Fibroblast of the aortic adventitia (primary cell): ENCODE results near the gene CANT1. TPM values are rescaled to one million over a fixed set of nuclear protein-coding genes. Genes with fewer than 3 reads are reported as not detected.

ENCODE experiments used
- DNase-seq: peaks from one replicate; pipeline ENCODE4 v3.0.0-alpha.2; 2010; ENCODE audit warnings: low read depth
- H3K4me3 ChIP-seq: 2 replicates; pipeline ENCODE4 v1.5.1; 2011; ENCODE audit warnings: low read depth, mild to moderate bottlenecking, control low read depth, low read length, moderate library complexity
- total RNA-seq: library from RNA; depleted of rRNA; stranded (reverse); fragments of >200 nt; gene quantifications from 2 replicates; pipeline ENCODE4 v1.2.3, GENCODE V29; 2012; ENCODE audit warnings: low replicate concordance
- TF ChIP-seq, protein P1 (sequence below): IDR thresholded peaks from 2 replicates; pipeline ENCODE4 v1.5.1; 2011; ENCODE audit warnings: mild to moderate bottlenecking, low read length, control low read depth, inconsistent platforms; ENCODE audit not compliant: insufficient read depth

Gene CANT1
- total RNA-seq, 1 donor: 53.0 TPM

DNA sequence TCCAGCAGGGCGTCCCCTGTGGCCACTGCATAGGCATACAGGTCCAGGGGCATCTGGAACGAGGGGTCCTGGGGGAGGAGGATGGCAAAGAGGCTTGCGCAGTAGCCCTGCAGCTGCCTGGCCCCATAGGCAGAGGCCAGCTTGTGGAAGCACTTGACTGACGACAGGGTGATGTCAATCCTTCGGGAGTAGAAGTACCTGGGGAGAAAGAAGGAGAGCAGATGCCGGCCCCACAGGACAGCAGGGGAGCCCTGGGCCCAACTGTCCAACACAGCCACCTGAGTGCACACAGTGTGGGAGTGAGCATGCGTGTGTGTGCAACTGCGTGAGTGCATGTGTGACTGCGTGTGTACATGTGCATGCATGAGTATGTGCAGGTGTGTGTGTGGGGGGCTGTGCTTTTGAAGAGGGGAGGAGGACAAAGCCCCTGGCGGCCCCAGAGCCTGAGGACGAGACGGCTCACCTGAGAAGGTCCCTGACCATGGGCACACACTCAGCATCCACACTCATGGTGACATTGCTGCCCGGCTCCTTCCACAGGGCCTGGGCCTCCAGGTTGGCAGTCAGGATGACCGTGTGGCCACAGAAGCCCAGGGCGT, 37.0 kb downstream of the CANT1 start:
- no peak for DNase-seq
- TF ChIP-seq, protein P1, sequence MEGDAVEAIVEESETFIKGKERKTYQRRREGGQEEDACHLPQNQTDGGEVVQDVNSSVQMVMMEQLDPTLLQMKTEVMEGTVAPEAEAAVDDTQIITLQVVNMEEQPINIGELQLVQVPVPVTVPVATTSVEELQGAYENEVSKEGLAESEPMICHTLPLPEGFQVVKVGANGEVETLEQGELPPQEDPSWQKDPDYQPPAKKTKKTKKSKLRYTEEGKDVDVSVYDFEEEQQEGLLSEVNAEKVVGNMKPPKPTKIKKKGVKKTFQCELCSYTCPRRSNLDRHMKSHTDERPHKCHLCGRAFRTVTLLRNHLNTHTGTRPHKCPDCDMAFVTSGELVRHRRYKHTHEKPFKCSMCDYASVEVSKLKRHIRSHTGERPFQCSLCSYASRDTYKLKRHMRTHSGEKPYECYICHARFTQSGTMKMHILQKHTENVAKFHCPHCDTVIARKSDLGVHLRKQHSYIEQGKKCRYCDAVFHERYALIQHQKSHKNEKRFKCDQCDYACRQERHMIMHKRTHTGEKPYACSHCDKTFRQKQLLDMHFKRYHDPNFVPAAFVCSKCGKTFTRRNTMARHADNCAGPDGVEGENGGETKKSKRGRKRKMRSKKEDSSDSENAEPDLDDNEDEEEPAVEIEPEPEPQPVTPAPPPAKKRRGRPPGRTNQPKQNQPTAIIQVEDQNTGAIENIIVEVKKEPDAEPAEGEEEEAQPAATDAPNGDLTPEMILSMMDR: no peak
- H3K4me3 ChIP-seq: no peak overlapping the region

DNA sequence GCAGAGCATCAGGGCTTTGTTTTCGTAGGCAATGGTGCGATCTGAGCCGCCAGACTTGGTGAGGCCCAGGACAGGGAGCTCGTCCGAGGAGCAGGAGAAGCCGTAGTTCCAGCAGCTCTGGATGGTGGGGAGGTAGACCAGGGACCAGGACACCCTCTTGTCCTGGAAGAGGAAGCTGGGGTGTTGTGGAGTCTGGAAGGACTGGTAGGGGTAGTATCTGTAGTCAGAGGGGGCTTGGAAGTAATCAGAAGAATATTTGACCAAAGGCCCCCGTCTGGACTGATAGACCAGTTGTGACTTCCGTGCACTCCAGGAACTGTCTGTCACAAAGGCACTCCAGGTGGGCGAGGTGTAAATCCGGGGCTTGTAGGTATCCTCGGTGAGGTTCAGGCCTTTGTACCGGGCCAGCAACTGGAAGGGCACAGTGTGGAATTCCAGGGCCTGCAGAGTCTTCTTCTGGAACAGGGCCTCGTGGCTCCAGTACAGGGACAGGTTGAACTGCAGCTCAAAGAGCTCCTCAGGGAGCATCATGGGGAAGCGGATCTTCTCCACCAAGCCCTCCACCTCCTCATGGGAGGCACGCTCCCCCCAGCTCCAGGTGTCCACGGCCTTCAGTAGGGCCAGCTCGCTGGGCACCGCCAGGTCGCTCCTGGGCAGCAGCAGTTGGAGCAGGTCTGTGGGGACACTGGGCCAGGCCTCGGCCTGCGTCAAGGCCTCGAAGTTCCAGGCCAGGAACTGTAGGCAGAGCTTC, 37.6 kb downstream of the CANT1 start:
- no peak overlapping the region for H3K4me3 ChIP-seq
- DNase-seq: no peak
- TF ChIP-seq, protein P1: no peak

DNA sequence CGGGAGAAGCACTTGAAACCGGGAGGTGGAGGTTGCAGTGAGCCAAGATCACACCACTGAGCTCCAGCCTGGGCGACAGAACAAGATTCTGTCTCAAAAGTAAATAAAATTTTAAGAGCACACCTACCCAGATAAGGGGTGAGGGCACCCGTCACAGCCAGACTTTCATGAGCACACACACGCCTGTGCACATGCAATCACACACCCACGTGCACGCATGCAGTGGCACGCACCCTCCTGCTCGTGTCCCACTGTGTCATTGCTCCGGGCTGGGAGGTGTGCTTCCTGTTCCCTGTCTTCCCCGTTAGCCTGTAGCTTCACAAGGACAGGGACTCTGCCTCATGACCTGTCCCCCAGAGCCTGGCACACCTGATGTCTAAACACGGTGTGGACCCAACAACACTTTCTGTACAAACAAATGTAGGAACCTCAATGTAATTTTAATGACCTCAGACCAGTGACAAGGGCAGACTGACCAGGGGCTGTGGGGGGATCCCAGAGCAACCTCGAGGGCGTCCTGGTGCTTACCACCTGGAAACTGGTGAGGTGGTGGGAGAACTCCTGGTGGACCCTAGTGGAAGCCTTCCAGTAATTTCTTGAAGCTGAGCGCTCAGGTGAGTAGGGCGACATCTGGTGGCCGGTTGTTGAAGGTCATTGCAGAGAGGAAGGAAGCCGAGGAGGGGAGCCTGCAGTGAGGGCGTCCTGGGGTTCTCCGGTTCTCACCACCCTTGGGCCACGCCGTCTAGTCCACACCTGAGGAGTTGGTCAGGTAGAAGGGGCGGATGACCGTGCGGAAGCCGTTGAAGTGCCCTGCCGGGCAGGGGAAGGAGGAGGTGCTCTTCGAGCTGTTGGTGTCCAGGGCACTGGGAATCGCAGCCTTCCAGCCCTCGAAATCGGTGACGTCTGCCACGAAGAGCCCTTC, 38.5 kb downstream of the CANT1 start:
- TF ChIP-seq, protein P1: peak; percentile 86
- DNase-seq: peak; percentile 79
- no peak overlapping the region for H3K4me3 ChIP-seq

DNA sequence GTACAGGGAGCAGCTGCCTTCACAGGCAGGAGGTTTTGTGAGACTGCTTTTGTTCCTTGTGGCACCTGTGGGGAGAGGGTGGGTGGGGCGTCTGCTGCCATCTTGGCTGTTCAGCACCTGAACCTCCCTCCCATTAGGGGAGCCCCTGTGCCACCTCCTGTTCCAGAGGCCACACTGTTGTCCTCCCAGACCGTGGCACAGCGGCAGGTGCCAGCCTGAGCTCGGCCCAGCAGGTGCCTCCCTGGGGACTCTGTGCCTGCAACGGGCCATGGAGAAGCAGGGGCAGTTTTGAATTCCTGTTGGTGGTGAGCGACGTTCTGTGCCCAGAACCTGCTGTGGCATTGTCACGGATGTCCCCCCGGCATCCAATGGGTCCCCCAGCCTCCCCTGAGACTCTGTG, 39.7 kb downstream of the CANT1 start:
- no peak overlapping the region for H3K4me3 ChIP-seq

DNA sequence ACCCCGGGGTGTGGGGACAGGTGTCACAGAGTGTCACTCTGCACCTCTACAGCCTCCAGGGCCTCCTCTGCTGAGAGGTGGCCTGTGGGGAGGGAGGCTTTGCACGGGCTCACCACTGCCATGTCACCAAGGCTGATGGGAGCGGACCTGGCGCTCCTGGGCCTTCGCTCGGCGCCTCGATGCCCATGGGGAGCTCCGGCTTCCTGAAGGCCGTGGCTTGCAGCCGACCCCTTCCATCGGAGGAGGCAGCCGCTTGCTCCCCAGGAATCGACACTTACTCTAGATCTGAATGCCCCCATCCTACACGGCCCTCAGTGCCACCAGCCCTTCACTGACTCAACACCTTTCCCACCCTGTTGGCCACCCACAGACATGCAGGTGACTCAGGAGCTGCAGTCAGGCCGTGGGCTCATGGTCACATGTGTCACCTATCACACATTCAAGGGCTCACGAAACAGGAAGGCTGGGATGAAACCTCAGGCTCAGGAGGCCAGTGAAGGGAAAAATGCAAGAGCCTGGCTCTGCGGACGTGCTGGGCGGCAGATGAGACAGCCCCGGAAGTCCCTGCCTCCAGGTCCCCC, 41.7 kb downstream of the CANT1 start:
- TF ChIP-seq, protein P1: no peak
- H3K4me3 ChIP-seq: no peak overlapping the region
- no peak for DNase-seq

More for the DNA sequence above, 39.7 kb downstream of the CANT1 start:
- no peak for DNase-seq
- TF ChIP-seq, protein P1: no peak

DNA sequence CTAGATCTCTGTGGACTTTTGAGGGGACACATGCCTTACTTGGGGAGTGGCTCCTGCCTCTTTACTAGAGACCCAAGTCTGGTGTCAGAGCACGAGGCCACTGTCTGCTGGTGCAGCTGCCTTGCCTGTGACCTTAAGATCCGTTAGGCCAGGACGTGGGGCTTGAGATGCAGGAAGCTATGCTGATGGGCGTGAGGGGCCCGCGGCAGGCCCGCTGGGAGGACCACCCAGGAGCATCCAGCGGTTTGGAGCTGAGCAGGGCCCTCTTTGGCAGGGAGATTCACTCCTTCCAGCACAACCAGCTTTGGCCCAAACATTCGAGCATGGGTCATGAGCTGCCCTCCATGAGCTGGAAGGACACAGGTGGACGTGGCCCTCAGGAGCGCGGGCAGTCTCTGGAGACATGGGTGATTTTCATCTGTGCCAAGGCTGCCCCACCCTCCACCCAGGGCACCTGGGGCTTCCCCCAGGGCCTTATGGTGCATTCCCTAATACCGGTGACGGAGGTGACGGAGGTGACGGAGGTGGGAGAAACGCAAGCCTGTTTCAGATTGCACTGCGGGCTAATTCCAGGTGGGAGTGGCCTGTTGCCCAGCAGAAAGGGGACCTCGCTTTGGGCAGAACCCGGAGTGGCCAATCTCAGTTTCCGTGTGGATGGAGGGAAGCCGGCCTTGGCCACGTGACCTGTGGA, 42.5 kb downstream of the CANT1 start:
- H3K4me3 ChIP-seq: no peak overlapping the region
- TF ChIP-seq, protein P1: no peak
- no peak for DNase-seq
